GM19452 (cell line): ENCODE measurements around the gene CALR3.
"Not testable (repeated sequence)": the region's sequence is repeated elsewhere in the genome, so short reads cannot be mapped to it uniquely, and the experiment has no call there.

Source experiments
- ATAC-seq: cut with Tn5 transposase; IDR thresholded peaks from one replicate; pipeline ENCODE4 v1.9.1; 2021; ENCODE audit not compliant: unreplicated experiment

The CALR3 gene

DNA sequence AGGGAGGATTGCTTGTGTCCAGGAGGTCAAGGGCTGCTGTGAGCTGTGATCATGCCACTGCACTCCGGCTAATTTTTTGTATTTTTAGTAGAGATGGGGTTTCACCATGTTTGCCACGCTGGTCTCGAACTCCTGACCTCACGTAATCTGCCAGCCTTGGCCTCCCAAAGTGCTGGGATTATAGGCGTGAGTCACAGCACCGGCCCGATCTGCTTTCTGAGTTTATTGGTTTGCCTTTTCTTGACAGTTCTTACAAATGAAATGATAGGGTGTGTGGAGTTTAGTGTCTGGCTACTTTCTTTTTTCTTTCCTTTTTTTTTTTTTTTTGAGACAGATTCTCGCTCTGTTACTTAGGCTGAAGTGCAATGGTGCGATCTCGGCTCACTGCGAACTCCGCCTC is 1.1 kb upstream of the CALR3 start:
- no peak for ATAC-seq

DNA sequence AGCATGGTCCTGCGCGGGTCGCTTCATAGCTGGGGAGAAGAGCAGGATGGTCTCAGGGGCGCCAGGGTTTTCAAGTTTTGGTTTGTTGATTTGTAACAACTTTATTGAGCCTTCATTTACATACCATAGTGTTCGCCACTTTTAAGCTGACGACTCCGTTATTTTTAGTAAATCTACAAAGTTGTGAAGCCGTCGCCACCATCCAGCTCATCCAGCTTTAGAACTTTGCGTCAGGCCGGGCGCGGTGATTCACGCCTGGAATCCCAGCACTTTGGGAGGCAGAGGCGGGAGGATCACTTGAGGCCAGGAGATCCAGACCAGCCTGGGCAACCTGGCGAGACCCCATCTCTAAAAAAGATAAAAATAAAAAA is 631 bp upstream of the CALR3 start:
- no peak for ATAC-seq

GRCh38 chr19:16486476-16486875 is 9.5 kb downstream of the CALR3 start:
- not testable (repeated sequence) for ATAC-seq

DNA sequence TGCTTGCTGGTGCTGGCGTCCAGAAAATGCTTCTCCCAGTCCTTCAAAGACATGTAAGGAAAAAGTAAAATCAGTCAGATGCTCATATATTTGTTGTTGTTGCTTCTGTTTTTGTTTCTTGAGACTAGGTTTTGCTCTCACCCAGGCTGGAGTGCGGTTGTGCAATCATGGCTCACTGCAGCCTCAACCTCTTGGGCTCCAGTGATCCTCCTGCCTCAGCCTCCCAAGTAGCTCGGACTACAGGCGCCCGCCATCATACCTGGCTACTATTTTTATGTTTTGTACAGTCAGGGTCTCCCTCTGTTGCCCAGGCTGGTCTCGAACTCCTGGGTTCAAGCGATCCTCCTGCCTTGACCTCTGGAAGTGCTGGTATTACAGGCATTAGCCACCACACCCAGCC is 13.2 kb downstream of the CALR3 start:
- no peak for ATAC-seq

GRCh38 chr19:16477311-16477710 is 18.7 kb downstream of the CALR3 start:
- ATAC-seq: no peak

DNA sequence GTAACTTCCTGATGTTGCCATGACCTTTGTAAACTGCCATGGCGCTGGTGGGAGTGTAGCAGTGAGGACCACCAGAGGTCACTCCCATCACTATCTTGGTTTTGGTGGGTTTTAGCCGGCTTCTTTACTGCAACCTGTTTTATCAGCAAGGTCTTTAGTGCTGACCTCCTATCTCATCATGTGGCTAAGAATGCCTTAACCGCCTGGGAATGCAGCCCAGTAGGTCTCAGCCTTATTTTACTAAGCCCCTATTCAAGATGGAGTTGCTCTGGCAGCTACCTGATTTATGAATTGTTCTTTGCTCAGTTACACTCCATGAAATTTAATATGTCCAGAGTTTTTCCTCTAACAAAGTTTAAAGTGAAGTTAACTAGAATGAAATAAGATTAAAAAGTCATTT is 19.6 kb downstream of the CALR3 start:
- ATAC-seq: no peak

DNA sequence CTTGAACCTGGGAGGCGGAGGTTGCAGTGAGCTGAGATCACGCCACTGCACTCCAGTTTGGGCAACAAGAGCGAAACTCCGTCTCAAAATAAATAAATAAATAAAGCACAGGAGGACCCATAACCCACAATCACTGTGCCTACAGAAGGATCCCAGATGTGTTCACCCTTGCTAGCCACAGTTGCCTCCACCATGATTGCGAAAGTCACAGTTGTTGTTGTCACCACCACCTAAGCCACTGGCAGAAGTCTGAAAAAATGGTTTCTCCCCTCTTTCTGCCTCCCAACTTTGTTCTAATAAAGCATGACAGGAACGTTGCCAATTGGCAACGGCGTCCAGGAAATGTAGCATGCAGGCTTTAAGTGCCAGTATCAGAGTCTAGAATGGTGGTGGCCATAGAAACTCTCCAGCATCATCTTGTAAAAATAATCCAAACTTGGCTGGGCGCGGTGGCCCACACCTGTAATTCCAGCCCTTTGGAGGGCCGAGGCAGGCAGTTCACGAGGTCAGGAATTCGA is 22.0 kb downstream of the CALR3 start:
- no peak for ATAC-seq

- no peak for ATAC-seq
Measured at GRCh38 chr19:16472992-16473391, 23.0 kb downstream of the CALR3 start.

DNA sequence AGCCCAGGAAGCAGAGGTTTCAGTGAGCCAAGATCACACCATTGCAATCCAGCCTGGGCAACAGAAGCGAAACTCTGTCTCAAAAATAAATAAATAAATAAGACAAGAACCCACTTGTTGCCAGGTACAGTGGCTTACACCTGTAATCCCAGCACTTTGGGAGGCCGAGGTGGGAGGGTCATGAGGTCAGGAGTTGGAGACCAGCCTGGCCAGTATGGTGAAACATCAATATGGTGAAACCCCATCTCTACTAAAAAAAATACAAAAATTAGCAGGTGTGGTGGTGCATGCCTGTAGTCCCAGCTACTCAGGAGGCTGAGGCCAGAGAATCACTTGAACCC is 23.4 kb downstream of the CALR3 start:
- not testable (repeated sequence) for ATAC-seq

DNA sequence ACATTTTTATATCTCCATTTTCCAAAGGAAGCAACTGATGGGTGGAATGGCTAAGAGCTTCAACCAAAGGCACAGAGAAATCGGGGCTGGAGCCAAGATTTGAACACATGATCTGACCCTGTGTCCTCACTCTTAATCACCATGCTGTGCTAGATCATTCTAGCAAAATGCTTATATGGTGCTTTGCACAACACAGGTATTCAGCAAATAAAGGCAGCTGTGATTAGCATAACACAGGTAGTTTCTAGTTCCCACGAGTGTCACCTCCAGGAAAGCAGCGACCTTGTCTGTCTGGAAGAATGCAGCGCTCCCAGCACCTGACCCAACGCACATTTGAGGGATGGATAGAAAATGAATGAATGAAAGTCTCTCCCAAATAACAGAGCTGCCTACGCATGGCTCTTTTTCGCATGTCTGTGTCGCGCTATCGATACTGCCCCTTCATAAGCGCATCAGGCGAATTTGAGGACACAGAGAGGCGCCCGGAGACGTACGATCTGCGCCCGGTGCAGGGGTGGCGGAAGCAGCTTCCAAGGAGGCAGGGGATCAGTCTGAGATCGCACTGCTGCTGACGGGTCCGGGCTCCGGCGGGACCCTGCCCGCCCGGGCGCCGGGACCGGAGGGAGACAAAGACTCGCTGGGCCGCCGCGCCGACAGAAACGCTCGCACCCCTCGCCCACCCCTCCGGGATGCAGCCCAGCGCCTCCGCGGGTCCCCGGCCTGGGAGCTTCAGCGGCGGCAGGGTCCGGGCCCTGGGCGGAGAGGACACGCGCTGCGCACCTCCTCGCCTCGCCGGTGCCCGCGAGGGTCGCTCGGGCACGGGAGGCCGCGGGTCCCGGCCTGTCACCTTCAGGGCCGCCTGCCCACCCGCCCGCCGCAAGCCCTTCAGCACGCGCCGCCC is 24.8 kb downstream of the CALR3 start:
- peak; percentile 27 for ATAC-seq

DNA sequence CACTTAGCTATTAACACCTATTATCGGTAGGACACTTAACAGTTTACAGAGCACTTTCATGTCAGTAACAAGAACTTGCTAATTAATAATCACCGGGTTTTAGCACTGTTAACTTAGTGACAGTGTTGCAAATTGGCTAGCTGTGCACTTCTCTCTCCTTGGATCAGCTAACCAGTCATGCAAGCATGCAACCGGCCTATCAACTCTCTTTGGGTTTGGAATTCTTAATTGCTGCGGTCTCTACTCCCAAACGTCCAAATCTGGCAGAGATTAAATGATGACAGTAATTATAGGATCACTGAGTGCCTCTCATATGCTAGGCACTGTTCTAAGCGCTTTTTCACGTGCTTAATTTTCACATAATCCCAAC is 25.4 kb downstream of the CALR3 start:
- ATAC-seq: no peak

- no peak for ATAC-seq
Measured at GRCh38 chr19:16467581-16467980, 28.4 kb downstream of the CALR3 start.

DNA sequence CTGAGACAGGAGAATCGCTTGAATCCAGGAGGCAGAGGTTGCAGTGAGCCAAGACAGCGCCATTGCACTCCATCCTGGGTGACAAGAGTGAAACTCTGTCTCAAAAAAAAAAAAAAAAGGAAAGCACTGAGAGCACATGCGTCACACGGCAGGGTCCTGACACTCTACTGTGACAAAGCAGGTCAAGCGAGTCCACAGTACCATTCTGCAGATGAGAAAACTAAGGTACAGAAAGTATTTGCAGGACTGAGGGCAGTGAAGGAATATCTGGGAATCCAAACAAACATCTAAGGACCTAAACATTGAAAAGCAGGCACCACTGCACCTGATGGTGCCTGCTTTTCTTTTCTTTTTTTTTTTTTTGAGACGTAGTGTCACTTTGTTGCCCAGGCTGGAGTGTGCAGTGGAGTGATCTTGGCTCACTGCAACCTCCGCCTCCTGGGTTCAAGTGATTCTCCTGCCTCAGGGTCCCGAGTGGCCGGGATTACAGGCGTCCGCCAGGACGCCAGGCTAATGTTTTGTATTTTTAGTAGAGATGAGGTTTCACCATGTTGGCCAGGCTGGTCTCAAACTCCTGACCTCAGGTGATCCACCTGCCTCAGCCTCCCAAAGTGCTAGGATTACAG is 29.1 kb downstream of the CALR3 start:
- not testable (repeated sequence) for ATAC-seq

GRCh38 chr19:16465239-16465638 is 30.7 kb downstream of the CALR3 start:
- no peak for ATAC-seq

- no peak for ATAC-seq
Measured at GRCh38 chr19:16463991-16464575, 31.9 kb downstream of the CALR3 start.

DNA sequence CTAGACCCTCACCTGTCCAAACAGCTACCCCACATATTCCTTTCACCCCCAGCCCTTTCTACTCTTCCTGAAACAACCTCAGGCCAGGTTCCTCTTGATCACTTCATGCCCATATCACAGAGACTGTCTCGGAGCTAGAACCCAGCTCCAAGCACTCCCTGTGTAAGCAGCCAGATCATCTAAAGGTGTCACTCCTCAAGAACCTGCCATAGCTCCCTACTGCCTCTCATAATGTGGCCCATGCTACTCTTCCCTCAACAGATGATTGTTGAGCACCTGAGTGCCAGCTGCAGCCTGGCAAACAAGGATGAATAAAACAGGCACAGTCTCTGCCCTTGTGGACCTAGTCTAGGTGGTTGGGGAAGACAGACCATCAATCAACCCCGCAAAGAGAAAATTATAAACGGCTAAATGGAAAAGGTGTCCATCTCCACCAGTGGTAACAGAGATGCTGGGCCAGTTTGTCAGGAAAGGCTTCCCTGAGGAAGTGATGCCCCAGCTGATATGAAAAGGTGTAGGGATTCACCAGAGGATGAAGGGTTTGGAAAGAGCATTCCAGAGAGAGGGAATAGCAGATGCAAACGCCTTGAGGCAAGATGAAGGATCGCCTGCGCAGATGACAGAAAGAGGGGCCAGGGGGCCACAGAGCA is 32.5 kb downstream of the CALR3 start:
- ATAC-seq: no peak

DNA sequence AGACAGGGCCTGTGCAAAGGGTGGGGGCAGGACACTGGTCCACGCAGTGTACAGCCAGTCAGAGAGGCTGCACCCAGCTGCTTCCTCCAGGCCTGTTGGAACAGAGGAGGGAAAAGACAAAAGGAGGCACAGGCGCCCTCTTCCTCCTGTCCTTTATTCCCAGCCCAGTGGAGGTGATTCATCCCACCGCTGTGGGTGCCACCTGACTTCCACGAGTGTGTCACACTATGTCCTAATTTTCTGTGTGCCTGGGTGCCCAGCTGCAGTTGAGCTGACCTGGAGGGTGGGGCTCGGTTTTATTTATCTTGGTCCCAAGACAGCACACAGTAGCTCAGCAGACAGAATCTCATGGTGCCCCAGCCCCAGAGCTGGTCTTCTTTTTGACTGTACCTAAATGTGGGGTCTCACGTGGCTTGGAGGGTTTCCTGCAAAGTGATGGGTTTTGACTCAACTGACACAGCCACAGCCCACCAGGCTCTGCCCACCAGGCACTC is 33.2 kb downstream of the CALR3 start:
- no peak for ATAC-seq

DNA sequence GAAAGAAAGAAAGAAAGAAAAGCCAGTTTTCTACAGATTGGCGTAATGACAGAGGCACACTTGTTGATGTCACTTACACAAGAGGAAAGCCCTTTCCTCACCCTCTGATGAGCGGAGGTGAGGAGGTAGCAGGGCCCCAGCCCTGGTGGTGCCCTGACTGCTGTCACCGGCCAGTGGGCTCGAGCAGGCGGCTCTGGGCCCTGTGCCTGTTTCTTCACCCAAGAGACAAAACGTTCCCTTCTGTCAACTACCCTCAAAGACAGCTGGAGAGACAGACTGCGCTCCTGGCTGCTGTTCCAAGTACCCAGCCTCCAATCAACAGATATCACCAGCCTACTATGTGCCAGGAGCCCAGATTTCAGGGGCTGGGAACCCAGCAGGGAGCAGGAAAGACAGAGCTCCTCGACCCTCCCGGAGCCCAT is 34.3 kb downstream of the CALR3 start:
- no peak for ATAC-seq

DNA sequence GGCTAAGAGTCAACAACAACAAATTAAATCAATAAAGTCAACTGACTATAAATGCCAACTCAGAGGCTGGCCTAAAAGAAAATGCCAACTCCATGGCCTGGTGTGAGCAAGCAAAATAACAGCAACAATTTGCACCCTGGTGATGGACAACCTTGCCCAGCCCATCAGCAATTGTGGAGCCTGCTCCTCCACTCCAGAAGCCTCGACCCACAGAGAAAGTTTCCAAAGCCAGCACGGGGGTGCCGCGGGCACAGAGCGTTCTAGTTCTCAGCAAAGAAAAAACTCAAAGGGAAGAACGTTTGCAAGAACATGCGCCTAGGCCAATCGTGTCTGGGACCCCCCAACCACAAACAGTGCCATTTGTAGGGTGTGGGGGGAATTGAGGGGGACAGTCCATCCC is 35.5 kb downstream of the CALR3 start:
- ATAC-seq: no peak

- no peak for ATAC-seq
Measured at GRCh38 chr19:16459680-16460079, 36.3 kb downstream of the CALR3 start.
